ENCODE data around the gene CHFR.

DNA sequence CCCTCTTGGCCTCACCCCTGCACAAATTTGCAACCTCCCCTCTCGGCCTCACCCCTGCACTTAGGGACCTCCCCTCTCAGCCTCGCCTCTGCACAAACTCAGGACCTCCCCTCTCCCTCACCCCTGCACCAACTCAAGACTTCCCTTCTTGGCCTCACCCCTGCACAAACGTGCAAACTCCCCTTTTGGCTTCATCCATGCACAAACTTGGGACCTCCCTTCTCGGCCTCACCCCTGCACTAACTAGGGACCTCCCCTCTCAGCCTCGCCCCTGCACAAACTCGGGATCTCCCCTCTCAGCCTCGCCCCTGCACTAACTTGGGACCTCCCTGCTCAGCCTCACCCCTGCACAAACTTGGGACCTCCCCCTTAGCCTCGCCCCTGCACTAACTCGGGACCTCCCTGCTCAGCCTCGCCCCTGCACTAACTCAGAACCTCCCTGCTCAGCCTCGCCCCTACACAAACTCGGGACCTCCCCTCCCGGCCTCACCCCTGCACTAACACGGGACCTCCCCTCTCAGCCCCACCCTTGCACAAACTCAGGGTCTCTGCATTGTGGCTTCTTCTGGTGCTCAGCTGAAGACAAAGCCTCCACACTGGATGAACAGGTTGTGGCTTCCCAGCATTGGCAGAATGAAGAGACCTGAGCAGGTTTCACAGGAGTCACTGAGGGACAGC lies 47.7 kb downstream of the CHFR start:
- TF ChIP-seq TAF1 (IDR thresholded peaks at IDR 0.05; ENCODE audit: low read depth, low read length) (no peak), POLR2A (IDR thresholded peaks at IDR 0.05; ENCODE audit: low read depth, low read length) (no peak), POU2F2 (IDR thresholded peaks at IDR 0.05; ENCODE audit: low read depth, low read length) (no peak)

Measured in GM12891 (cell line).